Measurements from ENCODE around the gene CTU2.

- no peak for TF ChIP-seq CTCF (IDR thresholded peaks at IDR 0.05; ENCODE audit: poor library complexity, severe bottlenecking)
- no peak for TF ChIP-seq POLR2AphosphoS5 (IDR thresholded peaks at IDR 0.05)
- TF ChIP-seq EZH2 (IDR thresholded peaks at IDR 0.05; ENCODE audit: borderline replicate concordance, insufficient read depth, low read length, poor library complexity, severe bottlenecking), result no peak
- TF ChIP-seq RAD21 (conservative IDR thresholded peaks at IDR 0.05), result no peak
These were observed 26.1 kb downstream of the CTU2 start for GRCh38 chr16:88732172-88732960.

Measured in neural cell (in vitro differentiated cells).